GM06990 (cell line): ENCODE measurements around the gene MORF4L2.
"Not testable (repeated sequence)": the region's sequence is repeated elsewhere in the genome, so short reads cannot be mapped to it uniquely, and the experiment has no call there.

Experiments
- DNase-seq: peaks from one replicate; pipeline ENCODE4 v3.0.0-alpha.2; 2011; ENCODE audit not compliant: insufficient read length; ENCODE audit errors: extremely low read depth
- H3K27me3 ChIP-seq: replicated peaks from 2 replicates; pipeline ENCODE4 v1.6.0; 2011; ENCODE audit warnings: low read length; ENCODE audit not compliant: control insufficient read depth, insufficient read depth
- H3K36me3 ChIP-seq: 2 replicates; pipeline ENCODE4 v1.5.1; 2011; ENCODE audit warnings: low read length; ENCODE audit not compliant: control insufficient read depth, insufficient read depth
- H3K4me3 ChIP-seq: replicated peaks from 2 replicates; pipeline ENCODE4 v1.5.1; 2011; ENCODE audit warnings: low read depth, mild to moderate bottlenecking, control low read depth, low read length
- CTCF ChIP-seq: IDR thresholded peaks from 2 replicates; pipeline ENCODE4 v1.5.1; 2011; ENCODE audit warnings: low read length, control low read depth, mild to moderate bottlenecking, inconsistent platforms; ENCODE audit not compliant: insufficient read depth, poor library complexity, severe bottlenecking

Gene MORF4L2

GRCh38 chrX:103644125-103644524 is 42.4 kb downstream of the MORF4L2 start:
- H3K36me3 ChIP-seq, result no peaks in the 10 kb centered on the region
- no peak for TF ChIP-seq CTCF
- no peak for DNase-seq
- no peak overlapping the region for H3K4me3 ChIP-seq
- H3K27me3 ChIP-seq, result no peaks in the 10 kb centered on the region

GRCh38 chrX:103640401-103641155 is 45.9 kb downstream of the MORF4L2 start:
- H3K36me3 ChIP-seq, result no peaks in the 10 kb centered on the region
- no peaks in the 10 kb centered on the region for H3K27me3 ChIP-seq
- no peak for DNase-seq
- no peak overlapping the region for H3K4me3 ChIP-seq
- no peak for TF ChIP-seq CTCF

GRCh38 chrX:103638479-103639346 is 47.8 kb downstream of the MORF4L2 start:
- DNase-seq, H3K4me3 ChIP-seq, H3K36me3 ChIP-seq, H3K27me3 ChIP-seq: not testable (repeated sequence)

- Histone ChIP-seq H3K4me3 (no peak overlapping the region), H3K27me3 (no peaks in the 10 kb centered on the region), H3K36me3 (no peaks in the 10 kb centered on the region)
- no peak for TF ChIP-seq CTCF
- no peak for DNase-seq
Measured at GRCh38 chrX:103637604-103638338, 48.7 kb downstream of the MORF4L2 start.

- no peaks in the 10 kb centered on the region for H3K27me3 ChIP-seq
- no peak overlapping the region for H3K4me3 ChIP-seq
- no peaks in the 10 kb centered on the region for H3K36me3 ChIP-seq
- no peak for DNase-seq
- TF ChIP-seq CTCF, result no peak
Measured at GRCh38 chrX:103635436-103635835, 51.1 kb downstream of the MORF4L2 start.

- no peak overlapping the region for H3K4me3 ChIP-seq
- no peak for TF ChIP-seq CTCF
- H3K27me3 ChIP-seq, result no peaks in the 10 kb centered on the region
Measured at GRCh38 chrX:103631145-103631544, 55.4 kb downstream of the MORF4L2 start.

More at GRCh38 chrX:103631145-103631544, 55.4 kb downstream of the MORF4L2 start:
- H3K36me3 ChIP-seq, result no peaks in the 10 kb centered on the region
- DNase-seq, result no peak
